GM23338 (cell line): ENCODE measurements around the gene MAP1B. TPM values are rescaled to one million over a fixed set of nuclear protein-coding genes. Genes with fewer than 3 reads are reported as not detected.

Experiments used
- ATAC-seq: fragments of 200-7000 bp; cut with Tn5 transposase; 3 replicates; pipeline ENCODE4 v1.9.1; 2020
- DNase-seq: peaks from one replicate; pipeline ENCODE4 v3.0.0-alpha.2; 2015; ENCODE audit warnings: low spot score
- H2AFZ ChIP-seq: fragments of 200-600 bp; sonication (generic); 2 replicates; pipeline ENCODE4 v1.8.0; 2016; ENCODE audit warnings: antibody characterized with exemption, mild to moderate bottlenecking, moderate library complexity
- H3F3A ChIP-seq: fragments of 200-600 bp; sonication (generic); replicated peaks from 2 replicates; pipeline ENCODE4 v1.8.0; 2017; ENCODE audit warnings: antibody characterized with exemption, mixed run types, low read depth
- H3K27ac ChIP-seq: fragments of 200-600 bp; sonication (generic); 2 replicates; pipeline ENCODE4 v1.6.1; 2016; ENCODE audit warnings: low read depth
- H3K27me3 ChIP-seq: fragments of 200-600 bp; sonication (generic); 2 replicates; pipeline ENCODE4 v1.8.0; 2016; ENCODE audit warnings: mild to moderate bottlenecking, mixed run types, moderate library complexity; ENCODE audit not compliant: insufficient read depth
- H3K36me3 ChIP-seq: fragments of 200-600 bp; sonication (generic); 2 replicates; pipeline ENCODE4 v1.8.0; 2016; ENCODE audit warnings: mild to moderate bottlenecking; ENCODE audit not compliant: insufficient read depth
- H3K4me1 ChIP-seq: fragments of 200-600 bp; sonication (generic); 2 replicates; pipeline ENCODE4 v1.8.0; 2016; ENCODE audit warnings: mild to moderate bottlenecking, moderate library complexity; ENCODE audit not compliant: insufficient read depth
- H3K4me2 ChIP-seq: fragments of 200-600 bp; sonication (generic); 2 replicates; pipeline ENCODE4 v1.7.1; 2017; ENCODE audit warnings: mixed run types
- H3K4me3 ChIP-seq: fragments of 200-600 bp; sonication (generic); 2 replicates; pipeline ENCODE4 v1.6.1; 2016; ENCODE audit warnings: mixed run types
- H3K79me2 ChIP-seq: fragments of 200-600 bp; sonication (generic); replicated peaks from 2 replicates; pipeline ENCODE4 v1.8.0; 2017; ENCODE audit warnings: mild to moderate bottlenecking; ENCODE audit not compliant: insufficient read depth
- H3K9me2 ChIP-seq: fragments of 200-600 bp; sonication (generic); 2 replicates; pipeline ENCODE4 v1.8.0; 2017; ENCODE audit not compliant: insufficient read depth
- H4K20me1 ChIP-seq: fragments of 200-600 bp; sonication (generic); replicated peaks from 2 replicates; pipeline ENCODE4 v1.8.0; 2017; ENCODE audit warnings: mild to moderate bottlenecking; ENCODE audit not compliant: insufficient read depth
- H3K27ac Mint-ChIP-seq: 2 replicates; pipeline ENCODE4 v1.8.0; 2020; ENCODE audit warnings: inconsistent platforms, mild to moderate bottlenecking, moderate library complexity, mixed read lengths
- H3K27me3 Mint-ChIP-seq: 3 replicates; pipeline ENCODE4 v1.8.0; 2022; ENCODE audit warnings: low read depth, mild to moderate bottlenecking, moderate library complexity, mixed read lengths, inconsistent platforms; ENCODE audit not compliant: insufficient read depth, poor library complexity
- H3K36me3 Mint-ChIP-seq: 3 replicates; pipeline ENCODE4 v1.8.0; 2021; ENCODE audit warnings: low read depth, mild to moderate bottlenecking, inconsistent platforms, moderate library complexity, mixed read lengths
- H3K4me1 Mint-ChIP-seq: 3 replicates; pipeline ENCODE4 v1.8.0; 2020; ENCODE audit warnings: mild to moderate bottlenecking, inconsistent platforms, mixed read lengths
- H3K4me3 Mint-ChIP-seq: 3 replicates; pipeline ENCODE4 v1.8.0; 2021; ENCODE audit warnings: moderate library complexity, mild to moderate bottlenecking, inconsistent platforms, mixed read lengths
- H3K9me3 Mint-ChIP-seq: 3 replicates; pipeline ENCODE4 v1.8.0; 2020; ENCODE audit warnings: moderate library complexity, mild to moderate bottlenecking, inconsistent platforms, mixed read lengths
- CREB1 ChIP-seq: fragments of 250-450 bp; sonication (Bioruptor Pico); IDR thresholded peaks from 2 replicates; pipeline ENCODE4 v1.5.0; 2020; ENCODE audit warnings: low read depth, mild to moderate bottlenecking, moderate library complexity
- CTCF ChIP-seq, 2 experiments: fragments of 200-600 bp in 1 of 2; sonication (generic) in 1 of 2; conservative IDR thresholded peaks; 2 replicates each; pipeline versions ENCODE4 v1.5.1 to v1.6.1; 2016 to 2017; ENCODE audit warnings: antibody characterized with exemption in 2 of 2, low read depth in 2 of 2, mild to moderate bottlenecking in 2 of 2, moderate library complexity in 1 of 2
- EZH2 ChIP-seq: fragments of 200-600 bp; sonication (generic); IDR thresholded peaks from one replicate; pipeline ENCODE4 v1.8.0; 2017; ENCODE audit warnings: antibody characterized with exemption, mild to moderate bottlenecking, low read depth; ENCODE audit not compliant: unreplicated experiment
- NANOG ChIP-seq: IDR thresholded peaks from 2 replicates; pipeline ENCODE4 v1.6.1; 2016; ENCODE audit warnings: antibody characterized with exemption, borderline replicate concordance
- POLR2AphosphoS5 ChIP-seq: IDR thresholded peaks from 2 replicates; pipeline ENCODE4 v1.6.1; 2016; ENCODE audit warnings: antibody characterized with exemption, low read depth
- STAT1 ChIP-seq: IDR thresholded peaks from one replicate; pipeline ENCODE4 v1.6.1; 2016; ENCODE audit warnings: antibody characterized with exemption; ENCODE audit not compliant: unreplicated experiment
- ZNF114 ChIP-seq: fragments of 250-450 bp; sonication (Bioruptor Pico); IDR thresholded peaks from 2 replicates; pipeline ENCODE4 v1.5.0; 2020; ENCODE audit warnings: mild to moderate bottlenecking, moderate library complexity
- ZNF331 ChIP-seq: fragments of 250-450 bp; sonication (Bioruptor Pico); IDR thresholded peaks from 2 replicates; pipeline ENCODE4 v1.5.0; 2020; ENCODE audit warnings: low read depth, mild to moderate bottlenecking, moderate library complexity
- ZNF462 ChIP-seq: fragments of 250-450 bp; sonication (Bioruptor Pico); IDR thresholded peaks from 2 replicates; pipeline ENCODE4 v1.5.0; 2020; ENCODE audit warnings: mild to moderate bottlenecking, moderate library complexity
- polyA plus RNA-seq: library from polyadenylated mRNA; unstranded; fragments of >200 nt; fragmentation: Nextera tagmentation; extraction: Ambion mirVana; gene quantifications from 2 replicates; pipeline ENCODE4 v1.2.1, GENCODE V29; 2016
- total RNA-seq: library from RNA; depleted of rRNA; stranded (reverse); fragments of >200 nt; shearing (Covaris generic); gene quantifications from 2 replicates; pipeline ENCODE4 v1.2.3, GENCODE V29; 2014

MAP1B gene
- total and polyA plus RNA-seq, 2 experiments from 2014 or later, result 148 to 263 TPM

GRCh38 chr5:72214168-72214567 lies 106.9 kb downstream of the MAP1B start (continued):
- TF ChIP-seq ZNF462 (CRISPR knock-in tag), result no peak

- H3K4me1 ChIP-seq, result peaks cover 8% of the 10 kb centered on the region
- H3K27me3 ChIP-seq, result no peaks in the 10 kb centered on the region
- no peak overlapping the region for H3K4me3 ChIP-seq
- H3K4me2 ChIP-seq, result no peak overlapping the region
- H3K9me2 ChIP-seq, result no peaks in the 10 kb centered on the region
- H3K36me3 ChIP-seq, result peaks cover 8% of the 10 kb centered on the region; the same call in 1 of the 2 replicates
- H3K36me3 Mint-ChIP-seq, result peaks cover 40% of the 10 kb centered on the region
- H2AFZ ChIP-seq, result no peak overlapping the region
- H4K20me1 ChIP-seq, result no peaks in the 10 kb centered on the region
- H3K4me1 Mint-ChIP-seq, result peaks cover 10% of the 10 kb centered on the region
- no peaks in the 10 kb centered on the region for H3K27me3 Mint-ChIP-seq
- no peak overlapping the region for H3K4me3 Mint-ChIP-seq
- H3F3A ChIP-seq, result no peaks in the 10 kb centered on the region
- no peaks in the 10 kb centered on the region for H3K9me3 Mint-ChIP-seq
- no peak overlapping the region for H3K27ac Mint-ChIP-seq
- no peaks in the 10 kb centered on the region for H3K79me2 ChIP-seq
- DNase-seq, result no peak
- no peak for ATAC-seq
- no peak overlapping the region; the same call in 1 of the 2 replicates for H3K27ac ChIP-seq
- no peak for TF ChIP-seq POLR2AphosphoS5
- no peak for TF ChIP-seq EZH2
- TF ChIP-seq ZNF331, result no peak
- TF ChIP-seq NANOG, result no peak
- no peak for TF ChIP-seq CTCF (conservative IDR thresholded peaks at IDR 0.05; ENCODE audit: low read depth in 2 of 2)
- no peak for TF ChIP-seq ZNF114
- TF ChIP-seq ZNF462 (CRISPR knock-in tag), result no peak
- TF ChIP-seq STAT1, result no peak
- TF ChIP-seq CREB1 (CRISPR knock-in tag), result no peak
Observed at GRCh38 chr5:72216756-72217155, 109.5 kb downstream of the MAP1B start.
